GM12875 (cell line): ENCODE results near the gene MEF2C.

Source experiments
- H3K4me3 ChIP-seq: one replicate; pipeline ENCODE4 v1.5.1; 2011; ENCODE audit warnings: low read depth, low read length, control low read depth
- CTCF ChIP-seq: IDR thresholded peaks from 2 replicates; pipeline ENCODE4 v1.5.1; 2011; ENCODE audit warnings: low read depth, mild to moderate bottlenecking, control low read depth, inconsistent platforms, low read length, moderate library complexity, borderline replicate concordance; ENCODE audit not compliant: insufficient read depth

The MEF2C gene

DNA sequence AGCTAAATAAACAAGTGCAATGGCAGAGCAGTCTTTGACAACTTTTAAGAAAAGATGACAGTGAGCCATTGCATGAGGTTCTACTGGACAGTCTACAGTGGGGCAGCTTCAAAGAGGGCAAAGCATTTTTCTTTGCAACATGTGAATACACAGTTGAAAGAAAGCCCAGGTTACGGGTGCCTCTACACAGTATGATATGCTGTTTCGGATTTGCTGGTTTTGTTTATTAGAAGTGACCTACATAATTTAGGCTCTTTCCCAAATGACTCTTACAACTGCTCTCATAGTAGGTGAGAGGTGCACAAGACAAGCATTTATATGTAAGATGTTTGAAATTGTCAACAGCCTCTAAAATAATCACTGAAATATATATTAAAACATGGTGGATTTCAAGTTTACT is 62.4 kb downstream of the MEF2C start:
- peak overlapping the region; percentile 26 for H3K4me3 ChIP-seq
- no peak for TF ChIP-seq CTCF

GRCh38 chr5:88819301-88819999 is 63.5 kb downstream of the MEF2C start:
- H3K4me3 ChIP-seq, result peak overlapping the region; percentile 19
- TF ChIP-seq CTCF, result no peak

GRCh38 chr5:88818296-88818695 is 64.7 kb downstream of the MEF2C start:
- H3K4me3 ChIP-seq, result peak overlapping the region; percentile 24
- TF ChIP-seq CTCF, result no peak

DNA sequence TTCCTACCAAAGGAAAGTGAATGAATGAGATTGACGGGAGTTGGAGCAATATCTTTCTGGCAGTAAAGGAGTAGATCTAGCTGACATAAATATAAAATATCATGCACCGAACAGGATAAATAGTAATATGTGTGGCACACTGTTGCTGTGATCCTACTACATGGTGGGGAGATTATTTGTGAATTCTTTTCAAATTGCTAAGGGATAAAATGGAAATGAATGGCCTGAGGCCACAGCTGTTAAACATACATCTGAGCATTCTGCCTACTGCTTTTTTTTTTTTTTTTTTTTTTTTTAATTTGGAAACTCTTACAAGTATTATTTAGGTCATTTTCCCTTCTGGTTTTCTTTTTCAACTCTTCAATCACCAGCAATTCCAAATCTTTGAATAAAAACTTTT is 66.8 kb downstream of the MEF2C start:
- no peak overlapping the region for H3K4me3 ChIP-seq
- TF ChIP-seq CTCF, result no peak

DNA sequence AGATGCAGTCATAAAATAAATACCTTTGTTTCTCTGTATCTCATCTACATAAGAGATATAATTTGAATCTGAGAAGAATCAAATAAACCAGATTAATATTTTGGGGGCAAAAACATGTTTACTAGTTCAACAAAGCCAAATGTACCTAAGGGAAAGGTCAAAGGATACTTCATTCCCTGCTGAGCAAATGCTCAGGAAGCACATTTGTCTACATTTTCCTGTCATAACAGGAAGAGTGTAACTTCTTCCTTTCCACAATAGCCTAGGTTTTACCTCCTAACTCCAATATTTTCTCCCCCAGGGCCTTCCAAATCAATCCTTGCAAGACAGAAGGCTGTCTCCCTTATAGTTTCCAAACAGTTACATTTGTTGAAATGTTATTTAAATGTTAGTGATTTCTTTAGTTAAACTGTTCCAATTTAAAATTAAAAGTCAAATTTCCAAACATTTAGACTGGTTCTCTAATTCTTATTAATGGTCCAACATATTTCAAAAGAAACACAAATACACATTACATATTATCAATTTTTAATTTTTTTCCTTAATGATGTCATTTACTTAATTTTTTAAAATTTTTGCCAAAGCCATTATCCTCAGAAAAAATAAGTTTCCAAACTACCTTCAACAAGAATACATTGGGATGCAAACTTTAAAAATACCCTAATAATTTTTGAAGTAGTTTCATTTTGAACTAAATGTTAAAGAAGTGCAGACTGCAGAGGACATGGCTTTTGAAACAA is 67.8 kb downstream of the MEF2C start:
- H3K4me3 ChIP-seq, result no peak overlapping the region
- no peak for TF ChIP-seq CTCF

DNA sequence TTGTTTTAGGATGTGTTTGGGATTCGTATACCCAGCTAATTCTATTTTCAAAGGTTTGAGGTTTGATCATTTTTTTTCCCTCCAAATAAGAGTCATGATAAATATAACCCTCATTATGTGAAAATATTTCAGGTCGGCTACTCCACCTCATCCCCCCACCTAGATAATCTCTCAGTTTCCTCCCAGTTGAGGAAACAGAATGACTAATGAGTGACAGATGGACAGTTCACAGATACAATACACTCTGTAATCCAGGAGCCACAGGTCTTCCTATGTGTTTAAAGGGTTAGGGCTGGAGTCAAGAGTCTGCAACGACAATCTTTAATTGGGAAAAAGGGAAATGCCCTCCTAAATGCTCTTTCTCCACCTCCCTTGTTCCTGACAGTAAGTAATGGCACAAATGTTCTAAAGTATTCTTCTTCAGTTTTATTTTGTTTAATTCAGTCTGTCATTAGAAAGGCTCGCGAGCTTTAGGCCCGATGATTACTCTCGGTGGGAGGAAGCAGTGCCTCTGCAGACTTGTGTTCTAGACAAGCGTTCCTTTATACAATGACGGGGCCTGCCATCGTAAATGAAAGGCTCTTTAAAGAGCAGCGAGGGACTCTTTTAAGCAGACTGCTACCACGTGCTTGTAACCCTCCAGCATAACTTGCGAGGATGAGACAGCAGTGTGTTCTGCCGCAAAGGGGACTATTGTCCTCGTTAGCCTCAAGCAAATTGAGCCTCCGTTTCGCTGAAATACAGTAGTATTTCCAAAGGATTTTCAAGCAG is 69.0 kb downstream of the MEF2C start:
- H3K4me3 ChIP-seq, result no peak overlapping the region
- TF ChIP-seq CTCF, result no peak
